DOHH2 (cell line): ENCODE results near the gene CLDND1.

Experiments used
- CTCF ChIP-seq: fragments of 200-600 bp; sonication (generic); IDR thresholded peaks from one replicate; pipeline ENCODE4 v1.5.1; 2014; ENCODE audit warnings: antibody characterized with exemption, mild to moderate bottlenecking, low read depth, low read length; ENCODE audit not compliant: poor library complexity, severe bottlenecking
- EZH2phosphoT487 ChIP-seq: fragments of 200-600 bp; sonication (generic); IDR thresholded peaks from 2 replicates; pipeline ENCODE4 v1.6.1; 2017; ENCODE audit warnings: borderline replicate concordance, mild to moderate bottlenecking, antibody characterized with exemption, low read length, moderate library complexity, mixed read lengths

DNA sequence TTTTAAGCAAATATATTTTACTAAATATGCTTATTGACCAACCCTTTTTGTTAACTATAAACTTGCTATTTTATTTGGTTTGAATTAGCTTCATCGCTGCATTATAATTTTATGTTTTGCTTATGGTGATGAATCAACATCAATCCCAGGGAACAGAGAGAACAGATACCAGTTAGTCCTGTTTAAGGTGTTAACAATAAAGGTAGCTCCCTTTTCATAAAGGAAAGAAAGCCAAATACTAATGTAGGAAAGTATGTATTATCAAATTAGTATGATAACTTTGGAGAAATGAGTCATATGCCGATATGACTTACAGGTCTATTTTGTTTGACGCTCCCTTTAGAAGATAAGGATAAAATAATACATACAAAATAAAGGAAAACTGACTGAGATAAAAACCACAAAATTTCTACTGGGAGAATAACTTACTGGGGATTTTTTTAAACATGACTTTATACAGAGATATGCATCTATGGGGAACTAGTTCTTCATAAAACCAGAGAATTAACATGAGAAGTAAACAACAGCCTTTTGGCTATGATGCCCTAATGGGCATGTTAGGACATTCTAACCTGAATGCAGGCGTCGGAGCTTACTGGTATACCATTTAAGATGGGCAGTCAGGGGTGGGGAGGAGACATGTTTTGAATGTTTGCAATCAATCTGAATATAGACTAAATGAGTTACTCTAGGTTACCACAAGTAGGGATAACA is 20.7 kb downstream of the CLDND1 start:
- no peak for TF ChIP-seq EZH2phosphoT487
- TF ChIP-seq CTCF: no peak
